ENCODE measurements around the gene RNU2-63P. TPM values are rescaled to one million over a fixed set of nuclear protein-coding genes. Genes with fewer than 3 reads are reported as not detected.
"Not testable (repeated sequence)": the region's sequence is repeated elsewhere in the genome, so short reads cannot be mapped to it uniquely, and the experiment has no call there.

Gene RNU2-63P
- total and polyA plus RNA-seq, 2 experiments from 2014 or later = 1.4 TPM; not detected in 1

DNA sequence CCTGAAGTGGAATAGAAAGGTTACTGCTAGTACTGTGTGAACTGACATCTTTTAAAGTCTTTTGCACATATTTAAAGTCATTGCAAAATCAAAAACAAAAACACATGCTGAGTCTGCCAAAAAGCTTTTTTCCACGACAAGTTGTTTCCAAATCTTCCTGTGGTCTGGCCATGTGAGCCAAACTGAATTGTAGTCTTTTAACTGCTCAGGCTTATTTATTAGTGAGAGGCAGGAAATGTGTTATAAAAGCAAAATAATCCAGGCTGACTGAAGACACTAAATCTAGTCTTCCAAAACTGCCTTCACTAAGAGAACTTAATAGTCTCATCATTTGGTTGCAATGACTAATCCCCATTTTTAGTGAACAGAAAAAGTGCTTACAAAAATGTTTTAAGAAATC is 36.9 kb upstream of the RNU2-63P start:
- H3K4me3 ChIP-seq = no peak overlapping the region
- peak overlapping the region; percentile 73 for H3K4me2 ChIP-seq
- no peaks in the 10 kb centered on the region for H3K36me3 ChIP-seq (replicated peaks; ENCODE audit: insufficient read depth, low read depth)
- peaks cover 4% of the 10 kb centered on the region for H4K20me1 ChIP-seq (ENCODE audit: insufficient read depth, poor library complexity, severe bottlenecking)
- peak overlapping the region; percentile 99 for H3K27ac ChIP-seq
- no peaks in the 10 kb centered on the region for H3K9me2 ChIP-seq (replicated peaks; ENCODE audit: insufficient read depth)
- no peak overlapping the region for H2AFZ ChIP-seq
- no peaks in the 10 kb centered on the region for H3K27me3 ChIP-seq
- H3K79me2 ChIP-seq = peaks cover 62% of the 10 kb centered on the region
- 63% methylated on average over 1 of the region's 1 CpG for WGBS (ENCODE audit: low lambda C conversion rate, missing lambda C conversion rate)
- DNase-seq (ENCODE audit: low spot score) = no peak
- TF ChIP-seq EZH2phosphoT487 (IDR thresholded peaks at IDR 0.05; ENCODE audit: low read depth, severe bottlenecking, unreplicated experiment) = no peak
- TF ChIP-seq, protein P1, sequence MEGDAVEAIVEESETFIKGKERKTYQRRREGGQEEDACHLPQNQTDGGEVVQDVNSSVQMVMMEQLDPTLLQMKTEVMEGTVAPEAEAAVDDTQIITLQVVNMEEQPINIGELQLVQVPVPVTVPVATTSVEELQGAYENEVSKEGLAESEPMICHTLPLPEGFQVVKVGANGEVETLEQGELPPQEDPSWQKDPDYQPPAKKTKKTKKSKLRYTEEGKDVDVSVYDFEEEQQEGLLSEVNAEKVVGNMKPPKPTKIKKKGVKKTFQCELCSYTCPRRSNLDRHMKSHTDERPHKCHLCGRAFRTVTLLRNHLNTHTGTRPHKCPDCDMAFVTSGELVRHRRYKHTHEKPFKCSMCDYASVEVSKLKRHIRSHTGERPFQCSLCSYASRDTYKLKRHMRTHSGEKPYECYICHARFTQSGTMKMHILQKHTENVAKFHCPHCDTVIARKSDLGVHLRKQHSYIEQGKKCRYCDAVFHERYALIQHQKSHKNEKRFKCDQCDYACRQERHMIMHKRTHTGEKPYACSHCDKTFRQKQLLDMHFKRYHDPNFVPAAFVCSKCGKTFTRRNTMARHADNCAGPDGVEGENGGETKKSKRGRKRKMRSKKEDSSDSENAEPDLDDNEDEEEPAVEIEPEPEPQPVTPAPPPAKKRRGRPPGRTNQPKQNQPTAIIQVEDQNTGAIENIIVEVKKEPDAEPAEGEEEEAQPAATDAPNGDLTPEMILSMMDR (IDR thresholded peaks at IDR 0.05; ENCODE audit: poor library complexity) = no peak
- no peaks in the 10 kb centered on the region for H3K9me3 ChIP-seq (ENCODE audit: low read depth)
- H3K4me1 ChIP-seq (ENCODE audit: insufficient read depth) = peaks cover 24% of the 10 kb centered on the region

DNA sequence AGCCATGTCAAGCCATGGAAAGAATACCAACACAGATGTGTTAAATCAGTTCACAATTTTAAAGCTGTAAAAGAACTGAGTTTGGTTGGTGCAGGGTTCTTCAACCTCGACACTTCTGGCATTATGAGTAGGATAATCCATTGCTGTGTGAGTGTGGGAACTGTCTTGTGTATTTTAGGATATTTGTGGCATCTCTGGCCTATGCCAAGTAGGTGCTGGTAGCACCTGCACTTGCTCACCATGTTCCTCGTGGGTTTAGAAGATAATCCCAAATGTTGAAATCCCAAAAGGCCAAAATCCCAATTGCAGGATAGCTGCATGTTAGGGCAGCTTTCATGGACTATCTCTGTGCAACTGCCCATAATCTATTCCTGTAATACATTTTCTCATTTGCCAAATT is 35.4 kb upstream of the RNU2-63P start:
- TF ChIP-seq EZH2 (IDR thresholded peaks at IDR 0.05; ENCODE audit: borderline replicate concordance) (no peak), EZH2phosphoT487 (IDR thresholded peaks at IDR 0.05; ENCODE audit: low read depth, severe bottlenecking, unreplicated experiment) (no peak)
- Histone ChIP-seq H3K79me2 (peaks cover 72% of the 10 kb centered on the region), H3K27me3 (no peaks in the 10 kb centered on the region), H3K27ac (no peak overlapping the region), H3K4me2 (no peak overlapping the region), H3K9me3 (ENCODE audit: low read depth) (no peaks in the 10 kb centered on the region), H3K4me1 (ENCODE audit: insufficient read depth) (peaks cover 24% of the 10 kb centered on the region), H3K9me2 (replicated peaks; ENCODE audit: insufficient read depth) (no peaks in the 10 kb centered on the region), H3K36me3 (replicated peaks; ENCODE audit: insufficient read depth, low read depth) (no peaks in the 10 kb centered on the region), H3K4me3 (no peak overlapping the region), H4K20me1 (ENCODE audit: insufficient read depth, poor library complexity, severe bottlenecking) (peaks cover 4% of the 10 kb centered on the region), H2AFZ (no peak overlapping the region)
- no peak for DNase-seq (ENCODE audit: low spot score)
- 95% methylated on average over 2 of the region's 2 CpGs for WGBS (ENCODE audit: low lambda C conversion rate, missing lambda C conversion rate)

DNA sequence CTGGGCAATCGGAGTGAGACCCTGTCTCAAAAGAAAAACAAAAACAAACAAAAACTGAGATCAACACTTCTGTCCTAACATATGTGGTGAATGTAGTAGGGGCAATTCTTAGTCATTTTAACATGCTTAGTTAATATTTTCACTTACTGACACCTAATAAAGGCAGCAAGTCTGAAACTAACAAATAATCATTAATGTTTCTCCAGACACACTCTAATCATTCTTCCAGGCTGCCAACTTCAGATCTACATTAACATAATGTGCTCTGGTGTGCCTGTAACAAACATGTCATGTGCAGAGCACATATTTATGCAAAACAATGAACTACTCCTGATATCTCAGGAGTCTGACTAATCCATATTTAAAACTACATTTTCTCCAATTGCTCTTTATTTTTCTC is 33.3 kb upstream of the RNU2-63P start:
- H3K27me3 ChIP-seq = no peaks in the 10 kb centered on the region
- H3K4me1 ChIP-seq (ENCODE audit: insufficient read depth) = peaks cover 18% of the 10 kb centered on the region
- no peak overlapping the region for H3K4me2 ChIP-seq
- TF ChIP-seq EZH2 (IDR thresholded peaks at IDR 0.05; ENCODE audit: borderline replicate concordance) = no peak
- TF ChIP-seq, protein P1 (IDR thresholded peaks at IDR 0.05; ENCODE audit: poor library complexity) = no peak
- TF ChIP-seq EZH2phosphoT487 (IDR thresholded peaks at IDR 0.05; ENCODE audit: low read depth, severe bottlenecking, unreplicated experiment) = no peak
- H3K4me3 ChIP-seq = no peak overlapping the region
- H3K27ac ChIP-seq = no peak overlapping the region
- H2AFZ ChIP-seq = no peak overlapping the region
- H3K9me3 ChIP-seq (ENCODE audit: low read depth) = no peaks in the 10 kb centered on the region
- peaks cover 72% of the 10 kb centered on the region for H3K79me2 ChIP-seq
- H3K9me2 ChIP-seq (replicated peaks; ENCODE audit: insufficient read depth) = no peaks in the 10 kb centered on the region
- no peak for DNase-seq (ENCODE audit: low spot score)
- H3K36me3 ChIP-seq (replicated peaks; ENCODE audit: insufficient read depth, low read depth) = no peaks in the 10 kb centered on the region
- H4K20me1 ChIP-seq (ENCODE audit: insufficient read depth, poor library complexity, severe bottlenecking) = peaks cover 4% of the 10 kb centered on the region
- WGBS (ENCODE audit: low lambda C conversion rate, missing lambda C conversion rate) = 95% methylated on average over 1 of the region's 1 CpG

DNA sequence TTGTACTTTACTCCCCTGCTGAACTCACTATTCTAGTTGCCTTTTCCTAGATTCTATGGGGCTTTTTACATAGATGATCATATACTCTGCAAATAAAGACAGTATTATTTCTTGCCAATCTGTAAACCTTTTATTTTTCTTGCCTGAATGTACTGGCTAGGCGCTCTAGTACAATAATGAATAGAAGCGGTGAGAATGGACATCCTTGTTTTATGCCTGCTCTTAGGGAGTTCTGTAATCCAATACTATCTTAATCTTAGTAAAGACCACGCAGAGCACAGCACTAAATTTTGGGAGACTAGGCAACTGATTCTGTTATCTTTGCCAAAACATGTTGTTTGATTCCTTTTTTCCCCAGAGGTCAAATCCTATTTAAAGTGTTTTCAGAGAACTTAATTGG is 32.2 kb upstream of the RNU2-63P start:
- H3K79me2 ChIP-seq = peaks cover 68% of the 10 kb centered on the region
- H3K27me3 ChIP-seq = no peaks in the 10 kb centered on the region
- peaks cover 9% of the 10 kb centered on the region for H3K4me1 ChIP-seq (ENCODE audit: insufficient read depth)
- no peak overlapping the region for H3K4me2 ChIP-seq
- 91% methylated on average over 3 of the region's 3 CpGs for WGBS (ENCODE audit: low lambda C conversion rate, missing lambda C conversion rate)
- no peaks in the 10 kb centered on the region for H3K9me3 ChIP-seq (ENCODE audit: low read depth)
- no peak overlapping the region for H2AFZ ChIP-seq
- no peaks in the 10 kb centered on the region for H3K36me3 ChIP-seq (replicated peaks; ENCODE audit: insufficient read depth, low read depth)
- H3K4me3 ChIP-seq = no peak overlapping the region
- TF ChIP-seq EZH2phosphoT487 (IDR thresholded peaks at IDR 0.05; ENCODE audit: low read depth, severe bottlenecking, unreplicated experiment) = no peak
- TF ChIP-seq, protein P1 (IDR thresholded peaks at IDR 0.05; ENCODE audit: poor library complexity) = no peak
- H3K9me2 ChIP-seq (replicated peaks; ENCODE audit: insufficient read depth) = no peaks in the 10 kb centered on the region
- H4K20me1 ChIP-seq (ENCODE audit: insufficient read depth, poor library complexity, severe bottlenecking) = peaks cover 4% of the 10 kb centered on the region
- no peak for DNase-seq (ENCODE audit: low spot score)
- H3K27ac ChIP-seq = no peak overlapping the region

DNA sequence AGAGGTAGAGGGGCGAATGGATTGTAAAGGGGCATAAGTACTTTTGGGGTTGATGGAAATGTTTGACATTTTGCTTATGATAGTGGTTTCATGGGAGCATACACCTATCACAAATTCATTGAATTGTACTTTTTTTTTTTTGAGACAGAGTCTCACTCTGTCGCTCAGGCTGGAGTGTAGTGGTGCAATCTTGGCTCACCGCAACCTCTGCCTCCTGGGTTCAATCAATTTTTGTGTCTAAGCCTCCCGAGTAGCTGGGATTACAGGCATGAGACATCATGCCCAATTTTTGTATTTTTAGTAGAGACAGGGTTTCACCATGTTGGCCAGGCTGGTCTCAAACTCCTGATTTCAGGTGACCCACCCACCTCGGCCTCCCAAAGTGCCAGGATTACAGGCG is 29.2 kb upstream of the RNU2-63P start:
- H3K4me2 ChIP-seq; H4K20me1 ChIP-seq (ENCODE audit: insufficient read depth, poor library complexity, severe bottlenecking); H3K36me3 ChIP-seq (replicated peaks; ENCODE audit: insufficient read depth, low read depth); DNase-seq (ENCODE audit: low spot score); H3K9me3 ChIP-seq (ENCODE audit: low read depth); H3K27ac ChIP-seq; H3K4me1 ChIP-seq (ENCODE audit: insufficient read depth); H3K9me2 ChIP-seq (replicated peaks; ENCODE audit: insufficient read depth); H3K27me3 ChIP-seq; H2AFZ ChIP-seq; H3K4me3 ChIP-seq: not testable (repeated sequence)
- peaks cover 59% of the 10 kb centered on the region for H3K79me2 ChIP-seq
- 90% methylated on average over 6 of the region's 6 CpGs for WGBS (ENCODE audit: low lambda C conversion rate, missing lambda C conversion rate)
